ENCODE measurements around the gene MIER2.

DNA sequence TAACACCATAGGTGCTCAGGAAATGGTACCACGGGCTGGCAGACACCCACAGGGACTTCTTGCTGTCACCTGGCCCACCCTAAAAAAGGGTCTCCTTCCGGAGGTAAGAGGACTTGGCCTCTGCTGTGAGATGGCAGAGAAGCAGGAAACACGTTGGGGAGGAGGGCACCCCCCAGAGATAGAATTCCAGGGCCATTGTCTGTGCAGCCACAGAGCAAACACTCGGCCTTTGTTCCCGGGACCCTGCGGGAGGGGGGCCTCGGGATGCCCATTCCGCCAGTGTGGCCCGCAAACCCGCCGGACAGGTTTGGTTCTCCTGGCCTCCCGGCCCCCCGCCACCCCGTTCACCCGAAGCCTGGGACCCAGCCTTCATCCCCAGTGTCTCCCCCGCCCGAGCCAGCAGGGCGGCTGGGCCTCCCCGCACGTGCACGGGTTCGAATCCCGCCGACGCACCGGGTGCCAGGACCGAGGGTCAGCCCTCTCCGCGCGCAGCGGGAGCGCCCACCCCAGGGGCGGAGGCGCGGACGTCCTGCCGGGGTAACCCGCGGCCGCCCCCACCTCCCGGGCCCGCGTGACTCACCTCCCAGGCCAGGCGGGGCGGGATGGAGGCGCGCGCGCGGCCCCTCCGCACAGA is 54.1 kb downstream of the MIER2 start:
- TF ChIP-seq POLR2A (IDR thresholded peaks at IDR 0.05; ENCODE audit: low read depth), result no peak
- TF ChIP-seq, protein P1, sequence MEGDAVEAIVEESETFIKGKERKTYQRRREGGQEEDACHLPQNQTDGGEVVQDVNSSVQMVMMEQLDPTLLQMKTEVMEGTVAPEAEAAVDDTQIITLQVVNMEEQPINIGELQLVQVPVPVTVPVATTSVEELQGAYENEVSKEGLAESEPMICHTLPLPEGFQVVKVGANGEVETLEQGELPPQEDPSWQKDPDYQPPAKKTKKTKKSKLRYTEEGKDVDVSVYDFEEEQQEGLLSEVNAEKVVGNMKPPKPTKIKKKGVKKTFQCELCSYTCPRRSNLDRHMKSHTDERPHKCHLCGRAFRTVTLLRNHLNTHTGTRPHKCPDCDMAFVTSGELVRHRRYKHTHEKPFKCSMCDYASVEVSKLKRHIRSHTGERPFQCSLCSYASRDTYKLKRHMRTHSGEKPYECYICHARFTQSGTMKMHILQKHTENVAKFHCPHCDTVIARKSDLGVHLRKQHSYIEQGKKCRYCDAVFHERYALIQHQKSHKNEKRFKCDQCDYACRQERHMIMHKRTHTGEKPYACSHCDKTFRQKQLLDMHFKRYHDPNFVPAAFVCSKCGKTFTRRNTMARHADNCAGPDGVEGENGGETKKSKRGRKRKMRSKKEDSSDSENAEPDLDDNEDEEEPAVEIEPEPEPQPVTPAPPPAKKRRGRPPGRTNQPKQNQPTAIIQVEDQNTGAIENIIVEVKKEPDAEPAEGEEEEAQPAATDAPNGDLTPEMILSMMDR (IDR thresholded peaks at IDR 0.05), result no peak
